Stimulated activated CD4-positive, alpha-beta T cell treated with anti-CD3 and anti-CD28 coated beads, Interleukin-4, amount 100 ng/mL, for 4 hours (primary cell): ENCODE data around the gene MCUR1.
"Not testable (repeated sequence)": the region's sequence is repeated elsewhere in the genome, so short reads cannot be mapped to it uniquely, and the experiment has no call there.

ENCODE experiments used
- DNase-seq, 2 experiments: peaks; one replicate each; pipeline ENCODE4 v3.0.0-alpha.2; 2020

Gene MCUR1

DNA sequence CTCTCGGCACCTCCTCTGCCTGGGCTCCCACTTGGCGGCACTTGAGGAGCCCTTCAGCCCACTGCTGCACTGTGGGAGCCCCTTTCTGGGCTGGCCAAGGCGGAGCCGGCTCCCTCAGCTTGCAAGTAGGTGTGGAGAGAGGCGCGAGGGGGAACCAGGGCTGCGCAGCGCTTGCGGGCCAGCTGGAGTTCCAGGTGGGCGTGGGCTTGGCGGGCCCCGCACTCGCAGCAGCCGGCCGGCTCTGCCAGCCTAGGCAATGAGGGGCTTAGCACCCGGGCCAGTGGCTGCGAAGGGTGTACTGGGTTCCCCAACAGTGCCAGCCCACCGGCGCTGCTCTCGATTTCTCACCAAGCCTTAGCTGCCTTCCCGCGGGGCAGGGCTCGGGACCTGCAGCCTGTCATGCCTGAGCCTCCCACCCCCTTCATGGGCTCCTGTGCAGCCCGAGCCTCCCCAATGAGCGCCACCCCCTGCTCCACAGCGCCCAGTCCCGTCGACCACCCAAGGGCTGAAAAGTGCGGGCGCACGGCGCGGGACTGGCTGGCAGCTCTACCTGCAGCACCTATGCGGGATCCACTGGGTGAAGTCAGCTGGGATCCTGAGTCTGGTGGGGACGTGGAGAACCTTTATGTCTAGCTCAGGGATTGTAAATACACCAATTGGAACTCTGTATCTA lies 41.9 kb downstream of the MCUR1 start:
- not testable (repeated sequence) for DNase-seq

DNA sequence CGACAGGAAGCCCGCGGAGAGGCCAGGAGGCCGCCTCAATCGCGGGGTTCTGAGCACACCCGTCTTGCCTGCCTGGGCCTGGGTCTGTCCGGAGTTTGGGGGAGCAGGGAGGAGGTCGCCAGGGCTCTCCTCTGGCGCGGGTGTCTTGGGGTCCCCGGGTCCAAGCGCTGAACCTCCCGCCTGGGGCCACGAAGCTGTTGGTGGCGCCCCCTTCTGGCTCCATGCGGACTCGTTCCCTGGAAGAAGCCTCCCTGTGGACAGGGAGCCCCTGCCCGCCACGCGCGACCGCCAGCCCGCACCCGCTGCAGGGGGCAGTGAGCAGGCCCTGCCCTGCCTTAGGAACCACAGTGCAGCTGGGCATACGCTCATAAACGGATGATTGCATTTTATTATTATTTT lies 44.7 kb downstream of the MCUR1 start:
- DNase-seq, result peak in 1 of 2 experiments; percentile 34

DNA sequence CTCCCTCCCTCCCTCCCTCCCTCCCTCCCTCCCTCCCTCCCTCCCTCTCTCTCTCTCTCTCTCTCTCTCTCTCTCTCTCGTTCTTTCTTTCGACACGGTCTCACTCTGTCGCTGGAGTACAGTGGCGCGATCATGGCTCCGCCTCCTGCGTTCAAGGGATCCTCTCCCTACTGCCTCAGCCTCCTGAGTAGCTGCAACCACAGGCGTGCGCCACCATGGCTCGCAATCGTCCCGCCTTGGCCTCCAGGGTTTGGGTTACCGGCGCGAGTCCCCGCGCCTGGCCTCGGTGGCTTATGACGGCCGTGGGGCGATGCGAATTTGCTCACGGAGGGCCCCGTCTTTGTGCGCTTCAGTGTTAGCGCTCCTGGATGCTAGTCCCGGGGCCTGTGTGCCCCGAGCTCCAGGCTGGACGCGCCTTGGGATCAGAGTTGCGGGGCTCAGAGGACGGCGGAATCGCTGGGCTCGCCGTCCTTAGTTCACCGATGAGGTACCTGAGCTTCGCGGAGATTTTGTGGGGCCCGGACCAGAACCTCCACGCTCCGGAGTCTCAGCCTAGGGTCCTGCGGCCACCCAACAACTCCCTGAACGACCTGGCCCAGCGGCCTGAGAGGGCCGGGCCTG lies 45.2 kb downstream of the MCUR1 start:
- no peak for DNase-seq

DNA sequence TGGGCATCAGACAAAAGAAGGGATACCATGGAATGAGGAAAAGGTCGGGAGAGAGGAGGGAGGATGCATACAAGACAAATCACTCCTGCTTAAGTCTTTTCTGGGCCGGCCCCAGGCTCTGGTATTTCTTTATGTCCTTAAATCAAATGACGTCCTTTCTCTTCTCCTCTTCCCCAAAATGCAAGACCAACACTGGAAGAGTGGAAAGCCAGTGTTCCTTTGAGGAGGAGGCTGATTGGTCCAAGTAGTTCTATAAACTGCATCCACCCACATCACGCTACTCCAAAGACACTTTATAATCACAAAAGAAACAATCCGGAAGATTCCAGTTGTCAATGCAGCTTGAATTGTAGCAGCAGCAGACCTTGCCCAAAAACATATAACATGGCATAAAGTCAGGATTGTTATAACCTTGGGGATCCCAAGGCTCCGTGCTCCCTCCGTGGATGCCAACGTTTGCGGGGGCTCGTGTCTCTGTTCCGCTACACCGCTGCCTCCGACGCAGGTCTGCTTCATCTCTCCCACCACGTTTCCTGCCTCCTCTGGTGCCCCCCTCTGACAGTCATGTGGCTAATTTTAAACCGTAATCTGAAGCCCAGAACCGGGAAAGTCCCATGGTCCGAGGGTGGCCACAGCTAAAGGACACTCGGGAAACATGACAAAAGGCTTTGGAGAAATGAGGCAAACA lies 47.1 kb downstream of the MCUR1 start:
- peak in 1 of 2 experiments; percentile 37 for DNase-seq

DNA sequence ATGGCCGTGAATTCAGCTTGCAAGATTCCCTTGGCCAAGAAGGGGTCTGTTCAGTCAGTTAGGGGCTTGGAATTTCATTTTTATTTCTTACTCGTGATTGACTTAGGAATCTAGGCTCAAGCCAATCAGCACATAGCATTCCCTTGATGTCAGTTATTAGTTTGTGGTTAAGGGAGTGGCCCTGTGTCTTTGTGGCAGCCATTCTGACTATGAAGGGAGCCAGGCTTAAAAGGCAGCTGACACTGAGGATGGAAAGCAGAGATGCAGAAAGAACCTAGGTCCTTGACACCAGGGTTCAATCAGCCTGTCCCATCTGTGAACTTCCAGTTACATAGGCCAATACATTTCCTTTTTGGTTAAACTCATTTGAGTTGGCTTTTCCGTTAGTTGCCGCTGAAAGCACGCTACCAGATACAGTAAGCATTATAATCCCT lies 48.1 kb downstream of the MCUR1 start:
- DNase-seq, result no peak

DNA sequence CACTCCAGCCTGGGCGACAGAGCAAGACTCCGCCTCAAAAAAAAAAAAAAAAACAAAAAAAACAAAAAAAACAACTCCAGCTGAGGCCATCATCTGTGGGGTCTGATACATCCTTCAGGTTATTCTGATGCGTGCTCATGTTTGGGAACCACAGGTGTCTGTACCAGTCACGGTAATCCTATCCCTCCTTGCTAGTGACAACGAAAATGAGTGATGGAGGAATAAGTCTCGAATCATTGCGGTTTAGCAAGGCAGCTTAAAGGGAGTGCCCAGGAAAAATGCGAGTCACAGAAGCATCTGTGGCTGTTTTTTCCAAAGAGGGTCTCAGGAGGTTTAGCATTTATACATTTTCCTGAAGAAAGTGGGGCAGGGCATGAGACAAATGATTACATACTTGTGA lies 48.8 kb downstream of the MCUR1 start:
- DNase-seq, result no peak

DNA sequence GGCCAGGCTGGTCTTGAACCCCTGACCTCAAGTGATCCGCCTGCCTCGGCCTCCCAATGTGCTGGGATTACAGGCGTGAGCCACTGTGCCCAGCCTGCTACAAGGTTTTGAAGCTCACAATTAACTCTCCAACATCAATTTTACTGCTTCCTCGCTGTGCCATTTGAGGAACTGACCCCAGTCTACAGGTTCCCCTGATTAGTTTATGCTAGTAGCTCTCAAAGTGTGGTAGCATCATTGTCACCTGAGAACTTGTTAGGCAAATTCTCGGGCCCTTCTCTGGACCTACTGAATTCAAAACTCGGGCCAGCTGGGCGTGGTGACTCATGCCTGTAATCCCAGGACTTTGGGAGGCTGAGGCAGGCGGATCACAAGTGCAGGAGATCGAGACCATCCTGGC lies 49.4 kb downstream of the MCUR1 start:
- no peak for DNase-seq

DNA sequence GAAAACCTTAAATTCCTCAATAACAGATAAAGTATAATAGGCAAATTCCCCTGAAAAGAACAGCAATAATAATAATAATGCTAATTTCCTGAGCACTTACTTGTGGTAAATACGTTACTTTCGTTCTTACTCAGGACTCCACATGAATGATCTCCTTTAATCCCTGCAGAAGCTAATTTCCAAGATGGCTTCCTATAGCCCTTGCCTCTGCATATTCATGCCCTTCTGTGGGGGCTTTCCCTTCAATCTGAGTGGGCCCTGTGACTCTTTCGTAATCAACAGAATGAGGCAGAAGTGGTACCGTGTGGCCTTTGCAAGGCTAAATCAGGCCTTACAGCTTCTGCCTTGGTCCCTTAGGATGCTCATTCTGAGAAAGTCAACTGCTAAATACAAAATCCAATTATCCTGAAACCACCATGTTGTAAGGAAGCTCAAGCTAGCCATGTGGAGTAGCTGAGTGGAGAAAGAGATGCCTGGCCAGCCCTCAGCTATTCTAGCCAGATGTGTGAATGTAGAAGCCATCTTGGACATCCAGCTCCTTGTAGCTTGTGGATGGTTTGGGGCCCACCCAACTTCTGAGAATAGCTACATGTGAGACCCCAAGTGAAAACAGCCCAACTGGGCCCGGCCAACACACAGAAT lies 50.5 kb downstream of the MCUR1 start:
- no peak for DNase-seq

DNA sequence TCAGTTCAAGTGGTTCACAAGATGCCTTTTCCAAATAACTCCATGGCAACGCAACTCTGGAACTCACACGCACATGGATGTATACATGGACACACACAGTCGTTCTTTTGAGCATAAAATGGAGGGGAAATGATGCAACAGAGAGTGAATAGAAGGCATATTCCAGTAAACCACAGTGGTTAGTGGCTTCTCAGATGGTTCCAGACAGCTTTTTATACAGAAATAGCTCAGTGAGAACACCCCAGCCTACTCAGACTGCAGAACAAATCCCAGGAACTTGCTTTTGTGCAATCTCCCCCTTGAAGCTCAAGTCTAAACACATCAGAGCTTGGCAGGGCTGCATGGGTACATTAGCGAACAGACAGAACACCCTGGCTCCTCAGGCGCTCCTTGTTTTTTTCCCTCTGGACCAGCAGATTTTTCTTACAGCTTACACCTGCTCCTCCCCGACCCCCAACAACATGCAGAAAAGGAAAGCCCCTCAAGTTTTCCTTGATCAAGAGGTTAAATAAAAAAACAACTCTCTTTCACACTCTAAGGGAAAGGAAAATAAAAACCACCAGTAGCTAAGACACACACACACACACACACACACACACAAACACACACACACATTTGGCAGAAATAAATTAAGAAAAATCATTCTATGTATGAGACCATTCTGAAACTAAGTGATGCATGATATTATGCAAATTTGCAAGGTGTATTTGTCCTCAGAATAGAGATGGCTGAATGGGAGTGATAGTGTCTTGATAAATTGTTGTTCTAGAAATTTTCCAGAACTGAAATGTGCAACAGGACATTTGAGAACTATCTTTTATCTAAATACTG lies 51.5 kb downstream of the MCUR1 start:
- DNase-seq, result no peak

DNA sequence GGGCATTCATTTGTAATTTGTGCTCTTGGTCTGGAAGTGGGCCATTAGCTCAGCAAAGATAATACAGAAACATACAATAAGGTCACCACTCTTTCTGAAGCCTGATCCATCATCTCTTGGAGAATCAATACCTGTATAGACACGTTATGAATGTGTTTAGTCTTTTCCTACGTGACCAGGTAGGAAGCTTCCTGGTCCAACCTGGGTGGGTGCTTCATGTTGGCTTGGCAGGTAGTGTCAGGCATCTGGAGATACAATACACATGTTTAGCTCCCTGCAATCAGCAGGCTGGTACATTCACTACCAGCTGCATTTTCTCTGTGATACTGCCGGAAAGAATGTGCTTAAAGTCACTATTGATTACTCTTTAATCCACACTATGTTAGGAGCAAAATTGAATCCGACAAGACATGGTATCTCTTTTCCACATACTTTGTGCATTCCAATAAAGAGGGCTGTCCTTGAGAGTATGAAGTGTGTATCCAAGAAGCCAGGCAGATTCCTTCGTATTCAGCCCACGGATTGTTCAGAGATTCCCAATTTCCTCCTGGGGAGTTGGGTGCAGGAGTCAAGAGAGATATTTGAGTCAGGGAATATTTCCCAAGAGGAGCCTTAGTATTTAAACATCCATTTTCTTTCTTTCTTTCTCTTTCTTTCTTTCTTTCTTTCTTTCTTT lies 52.9 kb downstream of the MCUR1 start:
- DNase-seq, result no peak

DNA sequence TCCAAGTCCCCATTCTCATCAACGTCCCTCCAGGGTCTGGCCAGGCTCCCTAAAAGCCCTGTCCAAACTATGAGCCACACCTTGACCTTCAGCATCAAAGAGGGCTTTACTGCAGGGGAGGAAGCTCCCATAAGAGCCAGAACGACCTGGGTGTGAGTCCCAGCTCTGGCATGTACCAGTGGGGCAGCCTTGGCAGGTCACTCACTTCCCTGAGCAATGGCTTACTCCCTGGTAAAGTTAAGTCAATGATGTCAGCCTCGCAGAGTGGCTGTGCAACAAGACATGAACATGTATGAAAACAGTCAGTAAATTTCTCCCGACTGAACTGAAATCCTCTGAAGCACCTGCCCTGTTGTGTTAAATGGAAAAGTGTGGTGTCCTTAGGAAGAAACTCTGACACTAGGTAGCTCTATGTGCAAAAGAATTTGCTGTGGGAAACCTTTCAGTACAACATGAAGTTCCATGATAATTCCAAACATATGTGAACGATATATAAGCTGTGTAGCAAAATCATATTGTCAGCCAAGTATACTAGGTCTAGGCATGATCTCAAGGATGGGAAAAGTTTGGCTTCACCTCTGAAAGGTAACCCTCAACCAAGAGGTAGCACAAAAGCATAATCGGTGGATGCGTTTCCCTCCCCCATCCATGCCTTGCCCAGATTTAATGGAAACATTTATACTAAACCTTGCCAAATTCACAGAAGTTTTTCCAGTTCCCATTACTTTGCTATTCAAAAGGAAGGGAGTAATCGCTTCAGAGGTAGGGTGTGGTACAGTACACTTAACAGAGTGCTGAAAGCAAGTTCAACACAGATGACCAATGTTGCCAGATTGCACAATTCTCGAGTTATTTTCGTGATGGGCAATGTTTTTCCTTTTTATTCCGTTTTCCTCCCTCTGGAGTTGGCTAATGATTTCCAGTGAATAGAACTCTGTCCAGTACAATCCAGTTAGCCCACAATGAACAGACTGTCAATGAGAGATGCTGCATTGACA lies 53.8 kb downstream of the MCUR1 start:
- DNase-seq, result no peak

DNA sequence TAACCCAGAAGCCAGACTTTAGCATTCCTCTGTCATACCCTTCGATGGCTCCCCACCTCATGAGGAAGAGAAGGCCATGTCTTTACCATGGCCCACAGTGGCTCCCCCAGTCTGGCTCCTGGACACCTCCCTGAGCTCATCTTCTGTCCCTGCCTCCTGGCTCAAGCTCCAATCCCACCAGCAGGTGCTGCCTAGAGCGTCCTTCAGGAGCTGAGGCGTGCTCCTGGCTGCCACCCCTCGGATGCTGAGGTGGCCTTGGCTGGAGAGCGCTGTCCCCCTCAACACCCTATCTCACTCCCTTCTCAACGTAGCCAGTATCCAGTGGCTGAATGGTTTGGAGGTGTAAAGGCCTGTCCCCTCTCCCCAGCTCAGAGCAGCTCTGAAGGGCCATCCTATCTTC lies 55.3 kb downstream of the MCUR1 start:
- no peak for DNase-seq

DNA sequence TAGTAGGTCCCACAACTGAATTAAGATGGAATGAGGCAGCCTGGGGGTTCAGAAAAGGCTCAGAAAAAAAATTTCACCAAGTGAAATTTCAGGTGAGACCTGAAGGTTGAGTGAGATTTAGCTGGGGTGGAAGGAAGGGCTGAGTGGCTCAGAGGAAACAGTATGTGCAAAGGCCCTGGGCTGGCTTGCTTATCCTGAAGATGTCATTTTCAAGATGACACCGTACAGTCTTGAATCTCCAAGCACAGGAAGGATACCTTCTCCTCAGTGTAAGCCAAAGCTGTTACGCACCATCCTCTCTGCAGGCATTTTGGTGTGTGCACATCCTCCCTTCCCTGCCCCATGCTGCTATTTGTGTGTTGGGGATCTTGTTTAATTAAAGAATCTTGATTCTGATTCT lies 59.7 kb downstream of the MCUR1 start:
- no peak for DNase-seq

DNA sequence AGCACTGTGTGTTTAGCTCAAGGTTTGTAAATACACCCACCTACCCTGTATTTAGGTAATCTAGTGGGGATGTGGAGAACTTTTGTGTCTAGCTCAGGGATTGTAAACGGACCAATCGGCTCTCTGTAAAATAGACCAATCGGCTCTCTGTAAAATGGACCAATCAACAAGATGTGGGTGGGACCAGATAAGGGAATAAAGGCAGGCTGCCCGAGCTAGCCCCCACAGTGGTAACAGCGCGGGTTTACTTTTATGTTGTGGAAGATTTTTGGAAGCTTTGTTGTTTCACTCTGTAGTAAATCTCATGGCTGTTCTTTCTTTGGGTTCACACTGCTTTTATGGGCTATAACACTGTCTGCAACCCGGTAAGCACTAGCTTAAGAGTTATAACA lies 70.6 kb downstream of the MCUR1 start:
- no peak for DNase-seq

DNA sequence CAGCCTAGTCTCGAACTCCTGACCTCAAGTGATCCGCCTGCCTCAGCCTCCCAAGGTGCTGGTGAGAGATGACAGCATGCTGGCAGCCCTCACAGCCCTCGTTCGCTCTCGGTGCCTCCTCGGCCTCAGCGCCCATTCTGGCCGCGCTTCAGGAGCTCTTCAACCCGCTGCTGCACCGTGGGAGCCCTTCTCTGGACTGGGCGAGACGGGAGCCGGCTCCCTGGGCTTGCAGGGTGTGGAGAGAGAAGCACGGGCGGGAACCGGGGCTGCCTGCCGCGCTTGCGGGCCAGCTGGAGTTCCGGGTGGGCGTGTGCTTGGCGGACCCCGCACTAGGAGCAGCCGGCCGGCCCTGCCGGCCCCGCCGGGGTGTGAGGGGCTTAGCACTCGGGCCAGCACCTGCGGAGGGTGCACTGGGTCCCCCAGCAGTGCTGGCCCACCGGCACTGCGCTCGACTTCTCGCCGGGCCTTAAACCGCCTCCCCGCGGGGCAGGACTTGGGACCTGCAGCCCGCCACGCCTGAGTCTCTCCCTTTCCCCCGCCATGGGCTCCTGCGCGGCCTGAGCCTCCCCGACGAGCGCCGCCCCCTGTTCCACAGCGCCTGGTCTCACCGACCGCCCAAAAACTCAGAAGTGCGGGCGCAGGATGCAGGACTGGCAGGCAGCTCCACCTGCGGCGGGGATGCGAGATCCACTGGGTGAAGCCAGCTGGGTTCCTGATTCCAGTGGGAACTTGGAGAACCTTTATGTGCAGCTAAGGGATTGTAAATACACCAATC lies 71.2 kb downstream of the MCUR1 start:
- no peak for DNase-seq

DNA sequence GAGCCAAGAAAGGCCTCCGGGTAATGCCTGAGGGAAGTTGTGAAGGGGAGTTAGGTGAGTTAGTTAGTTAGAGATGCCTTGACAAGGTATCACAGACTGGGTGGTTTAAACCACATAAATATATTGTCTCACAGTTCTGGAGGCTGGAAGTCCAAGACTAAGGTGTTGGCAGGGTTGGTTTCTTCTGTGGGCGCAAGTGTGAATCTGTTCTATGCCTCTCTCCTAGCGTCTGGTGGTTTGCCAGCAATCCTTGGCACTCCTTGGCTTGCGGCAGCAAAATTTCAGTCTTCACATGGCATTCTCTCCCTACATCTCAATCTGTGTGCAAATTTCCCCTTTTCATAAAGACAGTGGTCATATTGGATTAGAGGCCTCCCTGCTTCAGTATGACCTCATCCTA lies 73.0 kb downstream of the MCUR1 start:
- no peak for DNase-seq
